HFF-Myc (cell line): Measurements from ENCODE around the gene LIN54.
A peak's percentile ranks its signal among the peaks of the same experiment; 100 is the strongest.

ENCODE experiments used
- DNase-seq: peaks from one replicate; pipeline ENCODE4 v3.0.0-alpha.2; 2011; ENCODE audit warnings: low read depth; ENCODE audit errors: extremely low read depth
- H3K4me3 ChIP-seq: replicated peaks from 2 replicates; pipeline ENCODE4 v1.5.1; 2011; ENCODE audit warnings: low read depth, mild to moderate bottlenecking, control low read depth, low read length
- CTCF ChIP-seq: IDR thresholded peaks from 2 replicates; pipeline ENCODE4 v1.5.1; 2012; ENCODE audit warnings: mild to moderate bottlenecking, low read depth, low read length, control low read depth; ENCODE audit errors: missing control alignments

The LIN54 gene

GRCh38 chr4:82901183-82901718, 109.4 kb downstream of the LIN54 start:
- TF ChIP-seq CTCF: no peak
- H3K4me3 ChIP-seq: peak overlapping the region; percentile 94
- no peak for DNase-seq

- TF ChIP-seq CTCF: no peak
- peak; percentile 97 for DNase-seq
- peak within 1 kb of the TSS; percentile 94 for H3K4me3 ChIP-seq
Observed at GRCh38 chr4:82900411-82901182, 110.0 kb downstream of the LIN54 start, which contains the start of gene THAP9. TSS of gene THAP9 (plus strand) at chr4:82900735. CDS start at chr4:82900803, 68 bp downstream.

GRCh38 chr4:82900066-82900410, 110.6 kb downstream of the LIN54 start:
- H3K4me3 ChIP-seq: peak overlapping the region; percentile 94
- DNase-seq: no peak
- no peak for TF ChIP-seq CTCF

GRCh38 chr4:82899374-82900065, 111.1 kb downstream of the LIN54 start:
- TF ChIP-seq CTCF: no peak
- peak overlapping the region; percentile 94 for H3K4me3 ChIP-seq
- no peak for DNase-seq

GRCh38 chr4:82898322-82899243, 112.0 kb downstream of the LIN54 start:
- no peak for DNase-seq

More at GRCh38 chr4:82898322-82899243, 112.0 kb downstream of the LIN54 start:
- peak overlapping the region; percentile 94 for H3K4me3 ChIP-seq
- peak; percentile 23 for TF ChIP-seq CTCF
